NCI-H2227 (cell line): ENCODE results near the gene PAK6.

Source experiments
- DNase-seq: peaks from one replicate; lab custom pipeline; 2025; ENCODE audit not compliant: unreplicated experiment; lab: John Stamatoyannopoulos, UW

Gene PAK6

GRCh38 chr15:40254452-40254851 lies 15.6 kb downstream of the PAK6 start:
- DNase-seq: no peak

GRCh38 chr15:40255033-40255432 lies 16.2 kb downstream of the PAK6 start:
- DNase-seq: no peak

- DNase-seq: no peak
Measured at GRCh38 chr15:40256638-40257235, 17.9 kb downstream of the PAK6 start.

- no peak for DNase-seq
Measured at GRCh38 chr15:40257656-40258450, 19.0 kb downstream of the PAK6 start.

- DNase-seq: no peak
Measured at GRCh38 chr15:40258544-40258943, 19.7 kb downstream of the PAK6 start.

GRCh38 chr15:40259021-40259420 lies 20.2 kb downstream of the PAK6 start:
- DNase-seq: no peak

- DNase-seq: no peak
Measured at GRCh38 chr15:40263024-40263754, 24.3 kb downstream of the PAK6 start.

GRCh38 chr15:40264321-40265153 lies 25.7 kb downstream of the PAK6 start:
- no peak for DNase-seq

GRCh38 chr15:40265355-40265754 lies 26.5 kb downstream of the PAK6 start:
- DNase-seq: no peak

GRCh38 chr15:40265875-40266274 lies 27.0 kb downstream of the PAK6 start:
- DNase-seq: no peak

- no peak for DNase-seq
Measured at GRCh38 chr15:40266828-40267304, 28.0 kb downstream of the PAK6 start.

- no peak for DNase-seq
Measured at GRCh38 chr15:40267670-40268069, 28.8 kb downstream of the PAK6 start.

- DNase-seq: no peak
Measured at GRCh38 chr15:40269604-40270003, 30.7 kb downstream of the PAK6 start.

- DNase-seq: no peak
Measured at GRCh38 chr15:40270246-40270995, 31.6 kb downstream of the PAK6 start.

GRCh38 chr15:40271685-40272484 lies 33.0 kb downstream of the PAK6 start:
- DNase-seq: no peak

- no peak for DNase-seq
Measured at GRCh38 chr15:40272485-40273056, 33.7 kb downstream of the PAK6 start.

- no peak for DNase-seq
Measured at GRCh38 chr15:40273428-40273827, 34.6 kb downstream of the PAK6 start.

GRCh38 chr15:40274350-40275274 lies 35.7 kb downstream of the PAK6 start:
- peak; percentile 76 for DNase-seq
